Bronchial epithelial cell (primary cell): Measurements from ENCODE around the gene RND1. TPM values are rescaled to one million over a fixed set of nuclear protein-coding genes. Genes with fewer than 3 reads are reported as not detected.
"Not testable (repeated sequence)": the region's sequence is repeated elsewhere in the genome, so short reads cannot be mapped to it uniquely, and the experiment has no call there.

Experiments used
- DNase-seq: peaks from one replicate; pipeline ENCODE4 v3.0.0-alpha.2; 2010; ENCODE audit warnings: low read depth
- FAIRE-seq: peaks from 2 replicates; lab custom pipeline; 2011; peaks lifted over from hg19 to GRCh38; lab: Jason Lieb, UNC
- H3K27me3 ChIP-seq: 2 replicates; pipeline ENCODE4 v1.5.1; 2011; ENCODE audit warnings: low read length; ENCODE audit not compliant: control insufficient read depth, insufficient read depth
- H3K36me3 ChIP-seq: 2 replicates; pipeline ENCODE4 v1.5.1; 2011; ENCODE audit warnings: low read length; ENCODE audit not compliant: control insufficient read depth, insufficient read depth
- H3K4me3 ChIP-seq: 2 replicates; pipeline ENCODE4 v1.5.1; 2011; ENCODE audit warnings: mild to moderate bottlenecking, low read depth, low read length, control low read depth
- CTCF ChIP-seq: IDR thresholded peaks from 2 replicates; pipeline ENCODE4 v1.5.1; 2011; ENCODE audit warnings: mild to moderate bottlenecking, moderate library complexity, low read length, control low read depth, inconsistent platforms; ENCODE audit not compliant: insufficient read depth, severe bottlenecking
- total RNA-seq: library from RNA; depleted of rRNA; stranded (reverse); fragments of >200 nt; gene quantifications from 2 replicates; pipeline ENCODE4 v1.2.1, GENCODE V29; 2014

Gene RND1
- total RNA-seq, 1 donor from 2014 or later: 2.9 TPM

GRCh38 chr12:48851883-48852733 lies 13.6 kb downstream of the RND1 start, which contains the start of gene DDX23:
Gene DDX23 (minus strand): TSS chr12:48852163. CDS start chr12:48845782, 6,381 bp downstream.
- no peak for FAIRE-seq
- Histone ChIP-seq H3K4me3 (peak within 1 kb of the TSS; percentile 90), H3K27me3 (no peaks in the 10 kb centered on the region), H3K36me3 (no peaks in the 10 kb centered on the region)
- no peak for TF ChIP-seq CTCF
- DNase-seq: peak; percentile 94

- not testable (repeated sequence) for H3K4me3 ChIP-seq, DNase-seq, H3K27me3 ChIP-seq, FAIRE-seq
- H3K36me3 ChIP-seq: peaks cover 17% of the 10 kb centered on the region
These were observed 23.6 kb downstream of the RND1 start for GRCh38 chr12:48842021-48842420.

GRCh38 chr12:48838048-48838447 lies 27.6 kb downstream of the RND1 start:
- Histone ChIP-seq H3K4me3 (no peak overlapping the region), H3K27me3 (no peaks in the 10 kb centered on the region), H3K36me3 (peaks cover 27% of the 10 kb centered on the region)
- TF ChIP-seq CTCF: no peak
- peak; percentile 40 for FAIRE-seq
- DNase-seq: no peak

GRCh38 chr12:48832321-48833060 lies 33.2 kb downstream of the RND1 start:
- no peak for TF ChIP-seq CTCF
- peaks cover 39% of the 10 kb centered on the region for H3K36me3 ChIP-seq
- no peak for DNase-seq

GRCh38 chr12:48831257-48831656 lies 34.4 kb downstream of the RND1 start:
- H3K4me3 ChIP-seq: no peak overlapping the region

More at GRCh38 chr12:48832321-48833060, 33.2 kb downstream of the RND1 start:
- Histone ChIP-seq H3K27me3 (no peaks in the 10 kb centered on the region), H3K4me3 (no peak overlapping the region)
- FAIRE-seq: no peak

More at GRCh38 chr12:48831257-48831656, 34.4 kb downstream of the RND1 start:
- no peak for FAIRE-seq
- no peak for DNase-seq
- Histone ChIP-seq H3K27me3 (no peaks in the 10 kb centered on the region), H3K36me3 (peaks cover 35% of the 10 kb centered on the region)
- no peak for TF ChIP-seq CTCF
